ENCODE results near the gene AUH. TPM values are rescaled to one million over a fixed set of nuclear protein-coding genes. Genes with fewer than 3 reads are reported as not detected.

AUH gene
- total and polyA plus RNA-seq, 10 of the 15 experiments (the other 5 are each of a cell fraction or from before 2014, with no cell fraction given) = 1.7 to 7.3 (median 4.6) TPM

- CTCF ChIA-PET = no interaction called here
- SMC1A ChIA-PET (ENCODE audit: uncharacterized antibody, unreplicated experiment) = no interaction called here
- H3K36me3 ChIP-seq (ENCODE audit: control insufficient read depth in 2 of 2, insufficient read depth in 2 of 2, low read length in 1 of 2) = no peaks in the 10 kb centered on the region
- H3K27ac ChIP-seq (ENCODE audit: control insufficient read depth, insufficient read depth) = no peak overlapping the region
- H3K9ac ChIP-seq (ENCODE audit: control insufficient read depth, insufficient read depth, low read length) = no peak overlapping the region
- in situ Hi-C loops (cut with MboI) = no loop called here
- FAIRE-seq = no peak
- intact Hi-C loops (cut with micrococcal nuclease; ENCODE audit: unreplicated experiment) = no loop called here
- no peaks in the 10 kb centered on the region; a peak in 1 of 4 replicates for H3K27me3 ChIP-seq (replicated peaks in 1 of 2; ENCODE audit: control insufficient read depth in 2 of 2, insufficient read depth in 2 of 2, low read length in 1 of 2)
- H2AFZ ChIP-seq (ENCODE audit: control insufficient read depth, low read depth, low read length) = no peak overlapping the region
- no peak for ATAC-seq
- H3K9me3 ChIP-seq (replicated peaks; ENCODE audit: control insufficient read depth, insufficient read depth, low read length) = no peaks in the 10 kb centered on the region
- DNase-seq (ENCODE audit: low read depth, low spot score) = no peak
- no peak overlapping the region for H3K4me2 ChIP-seq (ENCODE audit: control insufficient read depth, insufficient read depth)
- POLR2A ChIA-PET = no interaction called here
- 95% methylated on average over 1 of the region's 1 CpG for WGBS (ENCODE audit: insufficient coverage, insufficient replicate concordance, low lambda C conversion rate, missing lambda C conversion rate)
- RAD21 ChIA-PET (ENCODE audit: unreplicated experiment) = no interaction called here
- H3K4me1 ChIP-seq (ENCODE audit: control insufficient read depth, insufficient read depth, low read length) = peaks cover 13% of the 10 kb centered on the region
- BruUV-seq (replicated peaks) = no TSS peak
- no peaks in the 10 kb centered on the region for H3K79me2 ChIP-seq (ENCODE audit: control insufficient read depth, insufficient read depth, low read length)
- no peaks in the 10 kb centered on the region for H4K20me1 ChIP-seq (ENCODE audit: control insufficient read depth, insufficient read depth)
- H3K4me3 ChIP-seq = no peak overlapping the region
- no peak for TF ChIP-seq EED (IDR thresholded peaks at IDR 0.05; ENCODE audit: low read depth)
- no peak for TF ChIP-seq EZH2 (IDR thresholded peaks at IDR 0.05; ENCODE audit: borderline replicate concordance, control insufficient read depth, low read depth, low read length)
- no peak for TF ChIP-seq BCLAF1 (IDR thresholded peaks at IDR 0.05)
- no peak for TF ChIP-seq ZZZ3 (IDR thresholded peaks at IDR 0.05; ENCODE audit: control insufficient read depth, insufficient read length, low read depth)
- no peak for TF ChIP-seq STAT1 (conservative IDR thresholded peaks at IDR 0.05)
- TF ChIP-seq ZBTB40 (IDR thresholded peaks at IDR 0.05; ENCODE audit: borderline replicate concordance) = no peak
- TF ChIP-seq IRF5 (IDR thresholded peaks at IDR 0.05; ENCODE audit: borderline replicate concordance) = no peak
- no peak for TF ChIP-seq ZNF274 (IDR thresholded peaks at IDR 0.05; ENCODE audit: insufficient read depth, insufficient read length)
Measured at GRCh38 chr9:91306296-91306630, 55.5 kb downstream of the AUH start.
